Mesenchymal stem cell (in vitro differentiated cells and primary cell): ENCODE data around the gene PSTPIP2.
A peak's percentile ranks its signal among the peaks of the same experiment; 100 is the strongest.
"Not testable (repeated sequence)": the region's sequence is repeated elsewhere in the genome, so short reads cannot be mapped to it uniquely, and the experiment has no call there.

Experiments used
- DNase-seq: peaks from one replicate; pipeline ENCODE4 v3.0.0-alpha.2; 2013
- H2AFZ ChIP-seq: one replicate; pipeline ENCODE4 v1.6.1; 2013; ENCODE audit warnings: low read depth, mild to moderate bottlenecking, control low read depth, inconsistent platforms, low read length, moderate library complexity
- H2AK5ac ChIP-seq: 2 replicates; pipeline ENCODE4 v1.6.1; 2013; ENCODE audit warnings: low read length, moderate library complexity, mild to moderate bottlenecking, inconsistent platforms; ENCODE audit not compliant: severe bottlenecking
- H2BK120ac ChIP-seq: one replicate; pipeline ENCODE4 v1.6.1; 2013; ENCODE audit warnings: low read depth, mild to moderate bottlenecking, inconsistent platforms, low read length, moderate library complexity
- H2BK12ac ChIP-seq, 2 experiments: one replicate each; pipeline ENCODE4 v1.6.1; 2013; ENCODE audit warnings: inconsistent platforms in 2 of 2, low read length in 2 of 2, mild to moderate bottlenecking in 2 of 2, moderate library complexity in 2 of 2, control low read depth in 1 of 2
- H2BK15ac ChIP-seq: one replicate; pipeline ENCODE4 v1.6.1; 2013; ENCODE audit warnings: mild to moderate bottlenecking, low read depth, inconsistent platforms; ENCODE audit not compliant: poor library complexity, severe bottlenecking
- H2BK5ac ChIP-seq: 2 replicates; pipeline ENCODE4 v1.6.1; 2013; ENCODE audit warnings: low read depth, mild to moderate bottlenecking, low read length, control low read depth, inconsistent platforms; ENCODE audit not compliant: poor library complexity, severe bottlenecking
- H3K14ac ChIP-seq, 2 experiments: one replicate each; pipeline ENCODE4 v1.6.1; 2013; ENCODE audit warnings: inconsistent platforms in 2 of 2, low read length in 2 of 2, control low read depth in 1 of 2, mild to moderate bottlenecking in 1 of 2, moderate library complexity in 1 of 2
- H3K18ac ChIP-seq, 2 experiments: one replicate each; pipeline ENCODE4 v1.6.1; 2013; ENCODE audit warnings: inconsistent platforms in 2 of 2, low read length in 2 of 2, control low read depth in 1 of 2, low read depth in 1 of 2, mild to moderate bottlenecking in 1 of 2
- H3K23ac ChIP-seq, 2 experiments: one replicate each; pipeline ENCODE4 v1.6.1; 2013; ENCODE audit warnings: inconsistent platforms in 2 of 2, low read length in 2 of 2, mild to moderate bottlenecking in 2 of 2, moderate library complexity in 2 of 2, control low read depth in 1 of 2
- H3K27ac ChIP-seq: 2 replicates; pipeline ENCODE4 v1.5.1; 2013; ENCODE audit warnings: mild to moderate bottlenecking, moderate library complexity, low read length, control low read depth, inconsistent platforms; ENCODE audit not compliant: poor library complexity, severe bottlenecking
- H3K27me3 ChIP-seq, 2 experiments: 2 replicates each; pipeline versions ENCODE4 v1.6.1 to v1.7.0; 2013; ENCODE audit warnings: low read length in 2 of 2, mild to moderate bottlenecking in 2 of 2, moderate library complexity in 2 of 2, control low read depth in 1 of 2, inconsistent platforms in 1 of 2; ENCODE audit not compliant: control insufficient read depth in 1 of 2, insufficient read depth in 1 of 2
- H3K36me3 ChIP-seq, 2 experiments: 2 replicates each; pipeline versions ENCODE4 v1.6.1 to v1.7.0; 2013; ENCODE audit warnings: low read length in 2 of 2, control low read depth in 1 of 2, inconsistent platforms in 1 of 2, low read depth in 1 of 2, mild to moderate bottlenecking in 1 of 2; ENCODE audit not compliant: insufficient read depth in 2 of 2, control insufficient read depth in 1 of 2
- H3K4ac ChIP-seq, 2 experiments: one replicate each; pipeline ENCODE4 v1.6.1; 2013; ENCODE audit warnings: inconsistent platforms in 2 of 2, low read length in 2 of 2, mild to moderate bottlenecking in 2 of 2, moderate library complexity in 2 of 2, control low read depth in 1 of 2, low read depth in 1 of 2
- H3K4me1 ChIP-seq: 2 replicates; pipeline ENCODE4 v1.6.1; 2013; ENCODE audit warnings: low read depth, low read length, control low read depth; ENCODE audit not compliant: control insufficient read depth, insufficient read depth
- H3K4me2 ChIP-seq: 2 replicates; pipeline ENCODE4 v1.6.1; 2013; ENCODE audit warnings: low read length, mild to moderate bottlenecking, inconsistent platforms; ENCODE audit not compliant: poor library complexity, severe bottlenecking
- H3K4me3 ChIP-seq, 2 experiments: 2 replicates each; pipeline versions ENCODE4 v1.5.1 to v1.7.0; 2013; ENCODE audit warnings: low read length in 2 of 2, mild to moderate bottlenecking in 2 of 2, control low read depth in 1 of 2, low read depth in 1 of 2; ENCODE audit not compliant: insufficient read depth in 1 of 2
- H3K79me1 ChIP-seq: replicated peaks from 2 replicates; pipeline ENCODE4 v1.6.1; 2013; ENCODE audit warnings: mild to moderate bottlenecking, control low read depth, low read length, inconsistent platforms; ENCODE audit not compliant: poor library complexity, severe bottlenecking
- H3K9ac ChIP-seq: 2 replicates; pipeline ENCODE4 v1.7.0; 2013; ENCODE audit warnings: mild to moderate bottlenecking, low read length, moderate library complexity
- H3K9me3 ChIP-seq: 2 replicates; pipeline ENCODE4 v1.7.0; 2013; ENCODE audit warnings: mild to moderate bottlenecking, low read length; ENCODE audit not compliant: control insufficient read depth
- H4K8ac ChIP-seq: one replicate; pipeline ENCODE4 v1.6.1; 2013; ENCODE audit warnings: inconsistent platforms, mild to moderate bottlenecking, low read length, moderate library complexity
- H4K91ac ChIP-seq: one replicate; pipeline ENCODE4 v1.6.1; 2013; ENCODE audit warnings: mild to moderate bottlenecking, low read length, inconsistent platforms
- WGBS: methylation state at CpG from one replicate; pipeline ENCODE4 v1.1.7; 2013; ENCODE audit warnings: mixed read lengths; 5-methylcytosine and 5-hydroxymethylcytosine counted together

The PSTPIP2 gene

DNA sequence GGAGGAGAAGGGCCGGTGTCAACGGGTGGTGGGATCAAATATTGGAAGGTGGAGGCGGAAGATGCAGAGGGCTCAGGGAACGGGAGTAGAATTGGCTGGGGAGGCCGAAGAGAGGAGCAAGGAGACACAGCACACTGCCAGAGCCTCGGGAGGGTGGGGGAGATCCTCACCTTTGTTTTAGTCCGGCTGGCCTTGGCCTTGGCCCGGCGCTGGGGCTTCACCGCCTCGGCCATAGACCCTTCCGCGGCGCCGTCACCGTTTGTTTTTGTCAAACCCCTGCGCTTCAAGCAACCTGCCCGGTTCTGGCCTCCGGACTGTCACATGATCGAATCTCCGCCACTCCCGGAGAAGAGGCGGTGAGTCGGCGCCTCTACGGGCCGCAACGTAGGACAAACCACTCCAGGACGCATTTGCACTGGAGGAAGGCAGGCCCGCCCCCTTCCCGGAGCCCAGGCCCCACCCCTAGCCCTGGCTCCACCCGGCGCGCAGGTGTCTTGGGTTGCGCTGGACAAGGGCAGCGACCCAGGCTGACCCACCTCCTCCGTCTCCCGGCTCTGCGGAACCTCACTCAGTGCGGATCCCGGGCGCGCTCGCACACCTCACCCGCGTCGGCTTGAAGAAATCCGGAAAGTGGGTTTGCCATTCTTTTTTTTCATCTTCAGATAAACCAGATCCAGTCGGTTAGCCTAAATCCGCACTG lies 104.9 kb downstream of the PSTPIP2 start, which contains the start of gene EPG5:
EPG5 (minus strand) TSS at position 323 of the 700 bp plus-strand sequence; CDS start at position 233, 90 bp downstream.
- under 1% methylated on average over 50 of the region's 50 CpGs for WGBS
- Histone ChIP-seq H2BK120ac (no peak within 1 kb of the TSS), H4K91ac (peak within 1 kb of the TSS; percentile 48), H3K4me2 (peak within 1 kb of the TSS; percentile 76), H3K9ac (peak within 1 kb of the TSS; percentile 99), H3K23ac (no peak within 1 kb of the TSS), H3K36me3 (peaks cover 0 to 17% of the 10 kb centered on the region in 2 experiments), H3K79me1 (peaks cover 2% of the 10 kb centered on the region), H2AFZ (peak within 1 kb of the TSS; percentile 97), H2AK5ac (peak within 1 kb of the TSS; percentile 77), H2BK15ac (peak within 1 kb of the TSS; percentile 95), H3K9me3 (no peaks in the 10 kb centered on the region), H3K4ac (peak within 1 kb of the TSS; percentile 24 to 87), H2BK5ac (no peak within 1 kb of the TSS), H2BK12ac (no peak within 1 kb of the TSS), H3K18ac (peak within 1 kb of the TSS; percentile 81 to 85), H3K14ac (peak within 1 kb of the TSS in 1 of 2 experiments; percentile 36), H3K4me1 (peaks cover 7% of the 10 kb centered on the region), H3K27ac (peak within 1 kb of the TSS; percentile 89), H4K8ac (peak within 1 kb of the TSS; percentile 87), H3K4me3 (peak within 1 kb of the TSS; percentile 70 to 100), H3K27me3 (no peaks in the 10 kb centered on the region)
- peak; percentile 97 for DNase-seq

DNA sequence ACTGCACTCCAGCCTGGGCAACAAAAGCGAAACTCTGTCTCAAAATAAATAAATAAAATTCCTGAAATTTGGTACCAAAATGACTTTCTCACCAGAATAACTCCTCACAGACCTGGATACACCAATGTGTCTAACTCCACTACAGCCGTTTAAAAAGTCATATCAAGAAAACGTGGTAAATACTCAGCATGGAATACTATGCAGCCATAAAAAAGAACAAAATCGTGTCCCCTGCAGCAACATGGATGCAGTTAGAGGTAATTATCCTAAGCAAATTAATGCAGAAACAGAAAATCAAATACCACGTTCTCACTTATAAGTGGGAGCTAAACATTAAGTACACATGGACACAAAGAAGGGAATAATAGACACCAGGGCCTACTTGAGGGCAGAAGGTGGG lies 107.1 kb downstream of the PSTPIP2 start:
- Histone ChIP-seq H3K36me3 (peaks cover 4 to 28% of the 10 kb centered on the region in 2 experiments), H3K4me2 (peak overlapping the region; percentile 11), H3K4me1 (peaks cover 16% of the 10 kb centered on the region)
- H3K23ac ChIP-seq, H2AK5ac ChIP-seq, H4K8ac ChIP-seq, H2BK5ac ChIP-seq, H3K18ac ChIP-seq, H2AFZ ChIP-seq, H3K4me3 ChIP-seq, H3K27me3 ChIP-seq, H2BK15ac ChIP-seq, DNase-seq, H4K91ac ChIP-seq, H3K4ac ChIP-seq, H3K79me1 ChIP-seq, H3K14ac ChIP-seq, H3K9me3 ChIP-seq, H3K27ac ChIP-seq, H2BK120ac ChIP-seq, H3K9ac ChIP-seq, H2BK12ac ChIP-seq: not testable (repeated sequence)
- WGBS = 100% methylated on average over 3 of the region's 5 CpGs

DNA sequence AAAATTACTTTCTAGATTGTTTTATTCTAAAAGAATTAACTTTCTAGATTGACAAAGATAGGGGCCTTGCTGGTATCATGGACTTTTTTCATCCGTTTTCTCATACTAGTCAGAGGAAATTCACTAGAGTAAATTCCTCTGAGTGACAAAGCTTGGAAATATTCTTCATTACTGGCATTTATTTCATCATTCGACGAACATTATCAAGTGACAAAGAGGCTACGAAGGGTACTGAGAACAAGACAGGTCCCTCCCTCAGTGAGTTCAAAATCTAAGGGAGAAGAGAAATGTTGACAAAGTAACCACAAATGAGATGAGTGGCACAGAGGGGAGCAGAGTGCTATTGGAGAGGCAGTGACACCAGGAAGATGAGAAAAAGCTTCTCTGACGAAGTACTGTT lies 109.2 kb downstream of the PSTPIP2 start:
- peaks cover 25% of the 10 kb centered on the region for H3K4me1 ChIP-seq
- peaks cover 9 to 28% of the 10 kb centered on the region in 2 experiments for H3K36me3 ChIP-seq
- no peak overlapping the region for H2BK15ac ChIP-seq
- H3K4me3 ChIP-seq = no peak overlapping the region
- H3K79me1 ChIP-seq = peaks cover 2% of the 10 kb centered on the region
- H2AK5ac ChIP-seq = peak overlapping the region; percentile 92
- peak overlapping the region; percentile 98 for H3K27ac ChIP-seq
- no peaks in the 10 kb centered on the region for H3K27me3 ChIP-seq
- peak overlapping the region; percentile 59 for H4K8ac ChIP-seq
- no peak overlapping the region for H2AFZ ChIP-seq
- peak overlapping the region; percentile 87 for H2BK5ac ChIP-seq
- H3K4me2 ChIP-seq = peak overlapping the region; percentile 23
- no peaks in the 10 kb centered on the region for H3K9me3 ChIP-seq
- H2BK120ac ChIP-seq = no peak overlapping the region
- 43% methylated on average over 4 of the region's 5 CpGs for WGBS
- H3K23ac ChIP-seq = no peak overlapping the region
- no peak overlapping the region for H3K14ac ChIP-seq
- peak overlapping the region; percentile 41 for H3K9ac ChIP-seq
- no peak overlapping the region for H3K4ac ChIP-seq
- H3K18ac ChIP-seq = no peak overlapping the region
- H2BK12ac ChIP-seq = peak overlapping the region in 1 of 2 experiments; percentile 5
- no peak overlapping the region for H4K91ac ChIP-seq
- DNase-seq = peak; percentile 68

DNA sequence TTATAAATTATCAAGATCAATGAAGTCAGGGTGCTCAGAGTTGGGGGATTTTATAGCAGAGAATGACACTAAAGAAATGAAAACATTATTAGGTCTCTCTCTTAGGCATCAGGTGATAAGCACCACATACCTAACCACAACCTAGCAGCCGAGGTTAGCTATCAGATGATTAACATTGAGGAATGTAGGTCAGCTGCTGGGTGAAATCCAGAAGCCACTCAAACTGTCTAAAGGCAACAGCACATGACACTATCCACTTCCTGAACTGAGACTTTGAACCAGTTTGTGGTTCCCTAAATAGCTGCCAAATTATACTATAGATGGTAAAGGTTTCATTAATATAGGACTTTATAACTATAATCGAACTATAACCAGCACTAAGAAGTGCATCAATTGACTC lies 109.6 kb downstream of the PSTPIP2 start:
- Histone ChIP-seq H3K4me2 (no peak overlapping the region), H3K27me3 (no peaks in the 10 kb centered on the region), H3K27ac (peak overlapping the region; percentile 83), H3K9me3 (no peaks in the 10 kb centered on the region), H2BK5ac (no peak overlapping the region), H3K4me3 (no peak overlapping the region), H3K4me1 (peaks cover 28% of the 10 kb centered on the region), H3K23ac (no peak overlapping the region), H3K18ac (no peak overlapping the region), H3K36me3 (peaks cover 9 to 28% of the 10 kb centered on the region in 2 experiments), H2BK12ac (no peak overlapping the region), H2AFZ (no peak overlapping the region), H3K79me1 (peaks cover under 1% of the 10 kb centered on the region), H3K14ac (no peak overlapping the region), H3K9ac (peak overlapping the region; percentile 41), H4K8ac (no peak overlapping the region), H2BK15ac (no peak overlapping the region), H2BK120ac (no peak overlapping the region), H3K4ac (no peak overlapping the region), H4K91ac (no peak overlapping the region), H2AK5ac (no peak overlapping the region)
- 29% methylated on average over 1 of the region's 2 CpGs for WGBS
- peak; percentile 71 for DNase-seq
